CD14-positive monocyte (primary cell): ENCODE results near the gene DTX1. TPM values are rescaled to one million over a fixed set of nuclear protein-coding genes. Genes with fewer than 3 reads are reported as not detected.

Experiments used
- DNase-seq, 3 donors: peaks; one replicate each; pipeline ENCODE4 v3.0.0-alpha.2; 2011 to 2022
- H2AFZ ChIP-seq: 2 replicates; pipeline ENCODE4 v1.6.0; 2012; ENCODE audit warnings: mild to moderate bottlenecking, low read depth, low read length, inconsistent platforms; ENCODE audit not compliant: insufficient read depth, poor library complexity, severe bottlenecking
- H3K27ac ChIP-seq, 2 donors: 1 replicate in 1 of 2; 2 replicates in 1 of 2; pipeline ENCODE4 v1.5.1; 2012 to 2013; ENCODE audit warnings: low read length in 2 of 2, control low read depth in 1 of 2, inconsistent platforms in 1 of 2, low read depth in 1 of 2, mild to moderate bottlenecking in 1 of 2
- H3K27me3 ChIP-seq, 2 donors: one replicate each; pipeline versions ENCODE4 v1.6.0 to v1.6.1; 2011 to 2013; ENCODE audit warnings: low read length in 2 of 2; ENCODE audit not compliant: control insufficient read depth in 2 of 2, insufficient read depth in 2 of 2
- H3K36me3 ChIP-seq, 2 donors: replicated peaks in 1 of 2; 1 replicate in 1 of 2; 2 replicates in 1 of 2; pipeline versions ENCODE4 v1.5.1 to v1.6.1; 2012 to 2013; ENCODE audit warnings: low read length in 2 of 2, control low read depth in 1 of 2, inconsistent platforms in 1 of 2, mild to moderate bottlenecking in 1 of 2; ENCODE audit not compliant: insufficient read depth in 2 of 2, control insufficient read depth in 1 of 2
- H3K4me1 ChIP-seq, 2 donors: 1 replicate in 1 of 2; 2 replicates in 1 of 2; pipeline versions ENCODE4 v1.5.1 to v1.6.1; 2012 to 2013; ENCODE audit warnings: low read length in 2 of 2, control low read depth in 1 of 2, inconsistent platforms in 1 of 2, mild to moderate bottlenecking in 1 of 2, moderate library complexity in 1 of 2; ENCODE audit not compliant: insufficient read depth in 2 of 2, control insufficient read depth in 1 of 2
- H3K4me2 ChIP-seq: replicated peaks from 2 replicates; pipeline ENCODE3; 2012; ENCODE audit warnings: low read length, moderate library complexity, mild to moderate bottlenecking; ENCODE audit not compliant: poor library complexity, severe bottlenecking; ENCODE audit errors: extremely low read depth
- H3K4me3 ChIP-seq, 3 experiments: fragments of 200-600 bp in 1 of 3; sonication (generic) in 1 of 3; replicated peaks in 1 of 3; 1 replicate in 2 of 3; 2 replicates in 1 of 3; pipeline ENCODE4 v1.5.1; 2011 to 2013; ENCODE audit warnings: low read length in 3 of 3, mild to moderate bottlenecking in 3 of 3, control low read depth in 2 of 3, low read depth in 2 of 3, inconsistent platforms in 1 of 3, moderate library complexity in 1 of 3
- H3K79me2 ChIP-seq: 2 replicates; pipeline ENCODE4 v1.6.0; 2012; ENCODE audit warnings: mild to moderate bottlenecking, control low read depth, inconsistent platforms, low read length, moderate library complexity; ENCODE audit not compliant: insufficient read depth
- H3K9ac ChIP-seq: 2 replicates; pipeline ENCODE4 v1.6.0; 2017; ENCODE audit warnings: low read length, mild to moderate bottlenecking; ENCODE audit not compliant: insufficient read depth, poor library complexity, severe bottlenecking
- H3K9me3 ChIP-seq, 2 donors: replicated peaks in 1 of 2; 1 replicate in 1 of 2; 2 replicates in 1 of 2; pipeline versions ENCODE4 v1.5.1 to v1.6.1; 2012 to 2013; ENCODE audit warnings: low read length in 2 of 2, control low read depth in 1 of 2; ENCODE audit not compliant: control insufficient read depth in 1 of 2, insufficient read depth in 1 of 2
- H4K20me1 ChIP-seq: 2 replicates; pipeline ENCODE4 v1.6.0; 2012; ENCODE audit warnings: mild to moderate bottlenecking, low read length, control low read depth, moderate library complexity; ENCODE audit not compliant: insufficient read depth
- H3K27ac Mint-ChIP-seq, 7 donors: one replicate each; pipeline ENCODE4 v1.8.0; 2020; ENCODE audit warnings: mild to moderate bottlenecking in 7 of 7, mixed read lengths in 7 of 7, moderate library complexity in 6 of 7, inconsistent platforms in 2 of 7
- H3K27me3 Mint-ChIP-seq, 3 donors: one replicate each; pipeline ENCODE4 v1.8.0; 2021 to 2022; ENCODE audit warnings: low read depth in 3 of 3, mild to moderate bottlenecking in 3 of 3, mixed read lengths in 3 of 3, moderate library complexity in 3 of 3, inconsistent platforms in 1 of 3
- H3K36me3 Mint-ChIP-seq, 2 donors: one replicate each; pipeline ENCODE4 v1.8.0; 2020; ENCODE audit warnings: mixed read lengths in 2 of 2, inconsistent platforms in 1 of 2, mild to moderate bottlenecking in 1 of 2
- H3K4me1 Mint-ChIP-seq: one replicate; pipeline ENCODE4 v1.8.0; 2020; ENCODE audit warnings: mild to moderate bottlenecking, mixed read lengths
- H3K4me3 Mint-ChIP-seq, 2 donors: one replicate each; pipeline ENCODE4 v1.8.0; 2020; ENCODE audit warnings: mild to moderate bottlenecking in 2 of 2, mixed read lengths in 2 of 2, moderate library complexity in 1 of 2
- H3K9me3 Mint-ChIP-seq, 7 donors: one replicate each; pipeline ENCODE4 v1.8.0; 2020 to 2022; ENCODE audit warnings: mixed read lengths in 7 of 7, mild to moderate bottlenecking in 6 of 7, moderate library complexity in 6 of 7, inconsistent platforms in 2 of 7
- WGBS: methylation state at CpG from one replicate; pipeline ENCODE4 v1.1.5; 2013; ENCODE audit warnings: missing lambda C conversion rate; ENCODE audit not compliant: insufficient coverage; 5-methylcytosine and 5-hydroxymethylcytosine counted together
- intact Hi-C, 2 donors: fragments of 100-400 bp; cut with micrococcal nuclease; formaldehyde crosslinking; loops; one replicate each; pipeline versions ENCODE4 v1.15.0 to v1.15.1; 2023
- polyA plus RNA-seq, 3 donors: library from polyadenylated mRNA; depleted of rRNA in 1 of 3; unstranded in 2 of 3; stranded (reverse) in 1 of 3; fragments of 300-500 nt in 2 of 3; fragments of >200 nt in 1 of 3; fragmentation: Illumina TruSeq in 2 of 3; gene quantifications; 1 replicate in 2 of 3; 2 replicates in 1 of 3; pipeline ENCODE4 v1.2.3, GENCODE V29; 2012 to 2021
- TF ChIP-seq, protein P1 (sequence below): fragments of 200-600 bp; IDR thresholded peaks from one replicate; pipeline ENCODE4 v1.8.0; 2022; ENCODE audit warnings: antibody characterized with exemption, mild to moderate bottlenecking

Gene DTX1
- polyA plus RNA-seq, 3 donors, result 0.04 TPM; not detected in 1

DNA sequence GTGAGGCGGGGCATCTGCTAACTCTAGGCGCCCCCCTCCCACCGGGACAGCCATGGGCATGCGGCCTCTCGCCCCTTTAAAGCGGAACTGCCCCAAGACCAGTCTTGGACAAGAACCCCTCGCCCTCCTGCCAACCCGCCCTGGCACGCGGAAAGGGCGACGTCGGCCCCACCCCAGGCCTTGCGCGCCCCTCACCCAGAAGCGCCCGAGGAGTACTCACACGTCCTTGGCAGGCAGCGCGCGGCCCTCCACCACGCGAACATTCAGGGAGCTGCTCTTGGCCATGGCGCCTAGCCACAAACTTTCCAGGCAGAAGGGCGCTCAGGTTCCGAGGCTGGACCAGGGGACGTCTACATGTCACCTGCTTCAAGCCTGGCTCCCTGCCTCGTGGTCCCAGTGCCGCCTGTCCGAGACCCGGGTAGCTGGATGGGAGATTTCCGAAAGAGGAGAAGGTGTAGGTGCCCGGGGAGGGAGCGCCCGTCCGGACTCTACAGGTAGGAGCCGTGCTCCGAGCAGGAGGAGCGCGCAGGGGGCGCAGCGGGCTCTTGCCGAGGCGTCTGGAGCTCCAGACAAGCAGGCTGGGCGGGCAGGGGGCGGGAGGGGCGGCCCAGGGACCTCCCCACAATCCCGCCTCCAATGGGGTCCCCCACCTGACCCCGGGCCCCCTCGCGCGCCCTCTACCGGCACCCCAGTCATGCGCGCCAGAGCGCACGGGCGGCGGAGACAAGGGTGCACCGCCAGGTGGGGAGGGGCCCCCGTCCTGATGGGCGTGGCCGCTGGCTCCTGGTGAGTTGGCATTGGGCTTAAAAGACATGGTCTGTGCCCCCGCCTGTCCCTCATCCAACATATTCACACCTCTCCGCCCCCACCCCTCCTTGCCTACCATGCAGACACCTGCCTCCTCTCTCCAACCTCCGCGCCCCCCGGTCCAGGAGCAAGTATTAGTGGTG is 78.9 kb downstream of the DTX1 start, which contains the start of gene RASAL1:
Gene RASAL1, minus strand, starts transcription at position 584 of the 950 bp plus-strand sequence. Its CDS starts 299 bp downstream, at position 285.
- H3K27ac Mint-ChIP-seq, result peak within 1 kb of the TSS in 4 of 7 donors; percentile 40 to 75 (median 59)
- H3K9ac ChIP-seq, result no peak within 1 kb of the TSS

More for the DNA sequence above, 78.9 kb downstream of the DTX1 start, which contains the start of gene RASAL1:
- no peak within 1 kb of the TSS for H3K27ac ChIP-seq
- no peaks in the 10 kb centered on the region for H3K36me3 ChIP-seq
- H3K4me1 ChIP-seq, result peaks cover 7 to 11% of the 10 kb centered on the region in 2 donors
- H3K36me3 Mint-ChIP-seq, result no peaks in the 10 kb centered on the region
- H3K79me2 ChIP-seq, result no peaks in the 10 kb centered on the region
- H3K4me1 Mint-ChIP-seq, result peaks cover 16% of the 10 kb centered on the region
- H3K4me3 ChIP-seq, result peak within 1 kb of the TSS in 1 of 3 experiments; percentile 5
- DNase-seq, result peak; percentile 15 to 38 (median 19)
- peaks cover 0 to 25% of the 10 kb centered on the region in 2 donors for H3K27me3 ChIP-seq
- peak within 1 kb of the TSS; percentile 67 to 70 for H3K4me3 Mint-ChIP-seq
- H3K9me3 ChIP-seq, result no peaks in the 10 kb centered on the region
- WGBS, result 8% methylated on average over 52 of the region's 68 CpGs
- H4K20me1 ChIP-seq, result no peaks in the 10 kb centered on the region
- H3K4me2 ChIP-seq, result peak within 1 kb of the TSS; percentile 33
- TF ChIP-seq, protein P1, sequence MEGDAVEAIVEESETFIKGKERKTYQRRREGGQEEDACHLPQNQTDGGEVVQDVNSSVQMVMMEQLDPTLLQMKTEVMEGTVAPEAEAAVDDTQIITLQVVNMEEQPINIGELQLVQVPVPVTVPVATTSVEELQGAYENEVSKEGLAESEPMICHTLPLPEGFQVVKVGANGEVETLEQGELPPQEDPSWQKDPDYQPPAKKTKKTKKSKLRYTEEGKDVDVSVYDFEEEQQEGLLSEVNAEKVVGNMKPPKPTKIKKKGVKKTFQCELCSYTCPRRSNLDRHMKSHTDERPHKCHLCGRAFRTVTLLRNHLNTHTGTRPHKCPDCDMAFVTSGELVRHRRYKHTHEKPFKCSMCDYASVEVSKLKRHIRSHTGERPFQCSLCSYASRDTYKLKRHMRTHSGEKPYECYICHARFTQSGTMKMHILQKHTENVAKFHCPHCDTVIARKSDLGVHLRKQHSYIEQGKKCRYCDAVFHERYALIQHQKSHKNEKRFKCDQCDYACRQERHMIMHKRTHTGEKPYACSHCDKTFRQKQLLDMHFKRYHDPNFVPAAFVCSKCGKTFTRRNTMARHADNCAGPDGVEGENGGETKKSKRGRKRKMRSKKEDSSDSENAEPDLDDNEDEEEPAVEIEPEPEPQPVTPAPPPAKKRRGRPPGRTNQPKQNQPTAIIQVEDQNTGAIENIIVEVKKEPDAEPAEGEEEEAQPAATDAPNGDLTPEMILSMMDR, result peak; percentile 57
- intact Hi-C loops, result no loop called here
- peaks cover 23 to 48% (median 25%) of the 10 kb centered on the region in 3 donors for H3K27me3 Mint-ChIP-seq
- peaks cover 0 to 6% (median 0%) of the 10 kb centered on the region in 7 donors for H3K9me3 Mint-ChIP-seq
- H2AFZ ChIP-seq, result no peak within 1 kb of the TSS
